ENCODE data around the gene RARS2. TPM values are rescaled to one million over a fixed set of nuclear protein-coding genes. Genes with fewer than 3 reads are reported as not detected.

RARS2 gene
- total and polyA plus RNA-seq, 9 of the 15 experiments (the other 6 are each of a cell fraction or from before 2014, with no cell fraction given), result 30.0 to 92.7 (median 43.4) TPM

GRCh38 chr6:87482366-87482765 is 107.4 kb downstream of the RARS2 start (continued):
- TF ChIP-seq, protein P1, sequence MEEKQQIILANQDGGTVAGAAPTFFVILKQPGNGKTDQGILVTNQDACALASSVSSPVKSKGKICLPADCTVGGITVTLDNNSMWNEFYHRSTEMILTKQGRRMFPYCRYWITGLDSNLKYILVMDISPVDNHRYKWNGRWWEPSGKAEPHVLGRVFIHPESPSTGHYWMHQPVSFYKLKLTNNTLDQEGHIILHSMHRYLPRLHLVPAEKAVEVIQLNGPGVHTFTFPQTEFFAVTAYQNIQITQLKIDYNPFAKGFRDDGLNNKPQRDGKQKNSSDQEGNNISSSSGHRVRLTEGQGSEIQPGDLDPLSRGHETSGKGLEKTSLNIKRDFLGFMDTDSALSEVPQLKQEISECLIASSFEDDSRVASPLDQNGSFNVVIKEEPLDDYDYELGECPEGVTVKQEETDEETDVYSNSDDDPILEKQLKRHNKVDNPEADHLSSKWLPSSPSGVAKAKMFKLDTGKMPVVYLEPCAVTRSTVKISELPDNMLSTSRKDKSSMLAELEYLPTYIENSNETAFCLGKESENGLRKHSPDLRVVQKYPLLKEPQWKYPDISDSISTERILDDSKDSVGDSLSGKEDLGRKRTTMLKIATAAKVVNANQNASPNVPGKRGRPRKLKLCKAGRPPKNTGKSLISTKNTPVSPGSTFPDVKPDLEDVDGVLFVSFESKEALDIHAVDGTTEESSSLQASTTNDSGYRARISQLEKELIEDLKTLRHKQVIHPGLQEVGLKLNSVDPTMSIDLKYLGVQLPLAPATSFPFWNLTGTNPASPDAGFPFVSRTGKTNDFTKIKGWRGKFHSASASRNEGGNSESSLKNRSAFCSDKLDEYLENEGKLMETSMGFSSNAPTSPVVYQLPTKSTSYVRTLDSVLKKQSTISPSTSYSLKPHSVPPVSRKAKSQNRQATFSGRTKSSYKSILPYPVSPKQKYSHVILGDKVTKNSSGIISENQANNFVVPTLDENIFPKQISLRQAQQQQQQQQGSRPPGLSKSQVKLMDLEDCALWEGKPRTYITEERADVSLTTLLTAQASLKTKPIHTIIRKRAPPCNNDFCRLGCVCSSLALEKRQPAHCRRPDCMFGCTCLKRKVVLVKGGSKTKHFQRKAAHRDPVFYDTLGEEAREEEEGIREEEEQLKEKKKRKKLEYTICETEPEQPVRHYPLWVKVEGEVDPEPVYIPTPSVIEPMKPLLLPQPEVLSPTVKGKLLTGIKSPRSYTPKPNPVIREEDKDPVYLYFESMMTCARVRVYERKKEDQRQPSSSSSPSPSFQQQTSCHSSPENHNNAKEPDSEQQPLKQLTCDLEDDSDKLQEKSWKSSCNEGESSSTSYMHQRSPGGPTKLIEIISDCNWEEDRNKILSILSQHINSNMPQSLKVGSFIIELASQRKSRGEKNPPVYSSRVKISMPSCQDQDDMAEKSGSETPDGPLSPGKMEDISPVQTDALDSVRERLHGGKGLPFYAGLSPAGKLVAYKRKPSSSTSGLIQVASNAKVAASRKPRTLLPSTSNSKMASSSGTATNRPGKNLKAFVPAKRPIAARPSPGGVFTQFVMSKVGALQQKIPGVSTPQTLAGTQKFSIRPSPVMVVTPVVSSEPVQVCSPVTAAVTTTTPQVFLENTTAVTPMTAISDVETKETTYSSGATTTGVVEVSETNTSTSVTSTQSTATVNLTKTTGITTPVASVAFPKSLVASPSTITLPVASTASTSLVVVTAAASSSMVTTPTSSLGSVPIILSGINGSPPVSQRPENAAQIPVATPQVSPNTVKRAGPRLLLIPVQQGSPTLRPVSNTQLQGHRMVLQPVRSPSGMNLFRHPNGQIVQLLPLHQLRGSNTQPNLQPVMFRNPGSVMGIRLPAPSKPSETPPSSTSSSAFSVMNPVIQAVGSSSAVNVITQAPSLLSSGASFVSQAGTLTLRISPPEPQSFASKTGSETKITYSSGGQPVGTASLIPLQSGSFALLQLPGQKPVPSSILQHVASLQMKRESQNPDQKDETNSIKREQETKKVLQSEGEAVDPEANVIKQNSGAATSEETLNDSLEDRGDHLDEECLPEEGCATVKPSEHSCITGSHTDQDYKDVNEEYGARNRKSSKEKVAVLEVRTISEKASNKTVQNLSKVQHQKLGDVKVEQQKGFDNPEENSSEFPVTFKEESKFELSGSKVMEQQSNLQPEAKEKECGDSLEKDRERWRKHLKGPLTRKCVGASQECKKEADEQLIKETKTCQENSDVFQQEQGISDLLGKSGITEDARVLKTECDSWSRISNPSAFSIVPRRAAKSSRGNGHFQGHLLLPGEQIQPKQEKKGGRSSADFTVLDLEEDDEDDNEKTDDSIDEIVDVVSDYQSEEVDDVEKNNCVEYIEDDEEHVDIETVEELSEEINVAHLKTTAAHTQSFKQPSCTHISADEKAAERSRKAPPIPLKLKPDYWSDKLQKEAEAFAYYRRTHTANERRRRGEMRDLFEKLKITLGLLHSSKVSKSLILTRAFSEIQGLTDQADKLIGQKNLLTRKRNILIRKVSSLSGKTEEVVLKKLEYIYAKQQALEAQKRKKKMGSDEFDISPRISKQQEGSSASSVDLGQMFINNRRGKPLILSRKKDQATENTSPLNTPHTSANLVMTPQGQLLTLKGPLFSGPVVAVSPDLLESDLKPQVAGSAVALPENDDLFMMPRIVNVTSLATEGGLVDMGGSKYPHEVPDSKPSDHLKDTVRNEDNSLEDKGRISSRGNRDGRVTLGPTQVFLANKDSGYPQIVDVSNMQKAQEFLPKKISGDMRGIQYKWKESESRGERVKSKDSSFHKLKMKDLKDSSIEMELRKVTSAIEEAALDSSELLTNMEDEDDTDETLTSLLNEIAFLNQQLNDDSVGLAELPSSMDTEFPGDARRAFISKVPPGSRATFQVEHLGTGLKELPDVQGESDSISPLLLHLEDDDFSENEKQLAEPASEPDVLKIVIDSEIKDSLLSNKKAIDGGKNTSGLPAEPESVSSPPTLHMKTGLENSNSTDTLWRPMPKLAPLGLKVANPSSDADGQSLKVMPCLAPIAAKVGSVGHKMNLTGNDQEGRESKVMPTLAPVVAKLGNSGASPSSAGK (IDR thresholded peaks at IDR 0.05), result no peak
- TF ChIP-seq ZFP36 (IDR thresholded peaks at IDR 0.05; ENCODE audit: low read depth, low read length, partially characterized antibody) (no peak), GTF2A2 (tag; IDR thresholded peaks at IDR 0.05) (no peak), ZNF212 (CRISPR knock-in tag; IDR thresholded peaks at IDR 0.05) (no peak), MTF1 (CRISPR knock-in tag; IDR thresholded peaks at IDR 0.05; ENCODE audit: borderline replicate concordance) (no peak), EP400 (IDR thresholded peaks at IDR 0.05) (no peak), ZNF239 (CRISPR knock-in tag; IDR thresholded peaks at IDR 0.05) (no peak), TEAD2 (tag; IDR thresholded peaks at IDR 0.05) (no peak), ZNF583 (CRISPR knock-in tag; IDR thresholded peaks at IDR 0.05) (no peak), ZNF436 (CRISPR knock-in tag; IDR thresholded peaks at IDR 0.05) (no peak), SIX5 (IDR thresholded peaks at IDR 0.05; ENCODE audit: borderline replicate concordance in 1 of 2, insufficient read depth in 1 of 2, low read depth in 1 of 2, low read length in 2 of 2) (no peak), ZSCAN32 (CRISPR knock-in tag; IDR thresholded peaks at IDR 0.05) (no peak)
- TF ChIP-seq, protein P2, sequence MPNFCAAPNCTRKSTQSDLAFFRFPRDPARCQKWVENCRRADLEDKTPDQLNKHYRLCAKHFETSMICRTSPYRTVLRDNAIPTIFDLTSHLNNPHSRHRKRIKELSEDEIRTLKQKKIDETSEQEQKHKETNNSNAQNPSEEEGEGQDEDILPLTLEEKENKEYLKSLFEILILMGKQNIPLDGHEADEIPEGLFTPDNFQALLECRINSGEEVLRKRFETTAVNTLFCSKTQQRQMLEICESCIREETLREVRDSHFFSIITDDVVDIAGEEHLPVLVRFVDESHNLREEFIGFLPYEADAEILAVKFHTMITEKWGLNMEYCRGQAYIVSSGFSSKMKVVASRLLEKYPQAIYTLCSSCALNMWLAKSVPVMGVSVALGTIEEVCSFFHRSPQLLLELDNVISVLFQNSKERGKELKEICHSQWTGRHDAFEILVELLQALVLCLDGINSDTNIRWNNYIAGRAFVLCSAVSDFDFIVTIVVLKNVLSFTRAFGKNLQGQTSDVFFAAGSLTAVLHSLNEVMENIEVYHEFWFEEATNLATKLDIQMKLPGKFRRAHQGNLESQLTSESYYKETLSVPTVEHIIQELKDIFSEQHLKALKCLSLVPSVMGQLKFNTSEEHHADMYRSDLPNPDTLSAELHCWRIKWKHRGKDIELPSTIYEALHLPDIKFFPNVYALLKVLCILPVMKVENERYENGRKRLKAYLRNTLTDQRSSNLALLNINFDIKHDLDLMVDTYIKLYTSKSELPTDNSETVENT (CRISPR knock-in tag; IDR thresholded peaks at IDR 0.05), result no peak

All from K562 (cell line).